IMR-90 (cell line): ENCODE results near the gene POLR1A. TPM values are rescaled to one million over a fixed set of nuclear protein-coding genes. Genes with fewer than 3 reads are reported as not detected.
A peak's percentile ranks its signal among the peaks of the same experiment; 100 is the strongest.

ENCODE experiments used
- ATAC-seq: fragments of 200-7000 bp; cut with Tn5 transposase; 2 replicates; pipeline ENCODE4 v1.9.1; 2020; ENCODE audit warnings: low read depth, mild to moderate bottlenecking, moderate library complexity
- BruUV-seq: library from RNA; stranded (reverse); fragments of 400-500 nt; replicated peaks from 2 replicates; lab custom pipeline; 2021; lab: Mats Ljungman, UMichigan
- CTCF ChIA-PET: fragments of 300-600 bp; formaldehyde crosslinking; extraction: SDS; loops from one replicate; lab custom pipeline; 2021; ENCODE audit warnings: antibody characterized with exemption; lab: Yijun Ruan, JAX
- POLR2A ChIA-PET: fragments of 300-600 bp; sonication (Branson Sonifier 250); formaldehyde crosslinking; loops from one replicate; lab custom pipeline; 2022; ENCODE audit warnings: antibody characterized with exemption; ENCODE audit not compliant: unreplicated experiment; lab: Charles Lee
- DNase-seq: peaks from one replicate; pipeline ENCODE4 v3.0.0; 2013
- H2AFZ ChIP-seq: replicated peaks from 2 replicates; pipeline ENCODE3; 2013; ENCODE audit warnings: low read length, mild to moderate bottlenecking; ENCODE audit not compliant: poor library complexity
- H2AK5ac ChIP-seq: 2 replicates; pipeline ENCODE4 v1.6.1; 2013; ENCODE audit warnings: low read depth, low read length, inconsistent platforms
- H2AK9ac ChIP-seq: replicated peaks from 2 replicates; pipeline ENCODE3; 2013; ENCODE audit warnings: mild to moderate bottlenecking, low read depth, low read length, moderate library complexity; ENCODE audit not compliant: poor library complexity
- H2BK120ac ChIP-seq: 2 replicates; pipeline ENCODE4 v1.6.1; 2013; ENCODE audit warnings: low read depth, low read length, inconsistent platforms
- H2BK15ac ChIP-seq: 3 replicates; pipeline ENCODE4 v1.6.1; 2013; ENCODE audit warnings: low read depth, low read length, inconsistent platforms
- H2BK20ac ChIP-seq: 2 replicates; pipeline ENCODE4 v1.6.1; 2013; ENCODE audit warnings: low read depth, mild to moderate bottlenecking, inconsistent platforms, low read length, moderate library complexity
- H2BK5ac ChIP-seq: 2 replicates; pipeline ENCODE4 v1.6.1; 2013; ENCODE audit warnings: mild to moderate bottlenecking, low read depth, low read length, inconsistent platforms; ENCODE audit not compliant: poor library complexity, severe bottlenecking
- H3K14ac ChIP-seq: replicated peaks from 2 replicates; pipeline ENCODE4 v1.6.1; 2013; ENCODE audit warnings: low read depth, low read length, inconsistent platforms
- H3K18ac ChIP-seq: 2 replicates; pipeline ENCODE4 v1.6.1; 2013; ENCODE audit warnings: low read depth, low read length, control low read depth
- H3K23ac ChIP-seq: 2 replicates; pipeline ENCODE4 v1.6.1; 2013; ENCODE audit warnings: low read depth, low read length, inconsistent platforms
- H3K27ac ChIP-seq: 2 replicates; pipeline ENCODE4 v1.5.1; 2013; ENCODE audit warnings: mild to moderate bottlenecking, control low read depth, low read length; ENCODE audit not compliant: insufficient read depth
- H3K27me3 ChIP-seq: 2 replicates; pipeline ENCODE4 v1.6.1; 2013; ENCODE audit warnings: low read length; ENCODE audit not compliant: control insufficient read depth, insufficient read depth
- H3K36me3 ChIP-seq: 2 replicates; pipeline ENCODE4 v1.6.1; 2013; ENCODE audit warnings: low read length, mixed read lengths; ENCODE audit not compliant: control insufficient read depth, insufficient read depth
- H3K4ac ChIP-seq: 2 replicates; pipeline ENCODE4 v1.6.1; 2013; ENCODE audit warnings: low read depth, low read length, inconsistent platforms
- H3K4me1 ChIP-seq: 2 replicates; pipeline ENCODE4 v1.6.1; 2013; ENCODE audit warnings: low read length, mixed read lengths; ENCODE audit not compliant: control insufficient read depth, insufficient read depth
- H3K4me2 ChIP-seq: 2 replicates; pipeline ENCODE4 v1.6.1; 2013; ENCODE audit warnings: low read depth, mild to moderate bottlenecking, control low read depth, low read length, moderate library complexity
- H3K4me3 ChIP-seq: 2 replicates; pipeline ENCODE4 v1.5.1; 2013; ENCODE audit warnings: low read depth, mild to moderate bottlenecking, control low read depth, low read length, moderate library complexity; ENCODE audit not compliant: insufficient read depth
- H3K56ac ChIP-seq: 2 replicates; pipeline ENCODE4 v1.6.1; 2013; ENCODE audit warnings: low read length, inconsistent platforms; ENCODE audit not compliant: insufficient read depth; ENCODE audit errors: extremely low read depth
- H3K79me1 ChIP-seq, 2 experiments: 2 replicates each; pipeline ENCODE4 v1.6.1; 2013; ENCODE audit warnings: low read length in 2 of 2, inconsistent platforms in 1 of 2, low read depth in 1 of 2
- H3K9ac ChIP-seq: 2 replicates; pipeline ENCODE4 v1.6.1; 2013; ENCODE audit warnings: low read depth, low read length, control low read depth
- H3K9me1 ChIP-seq: 2 replicates; pipeline ENCODE4 v1.6.1; 2013; ENCODE audit warnings: low read length, inconsistent platforms; ENCODE audit not compliant: insufficient read depth
- H3K9me3 ChIP-seq: 2 replicates; pipeline ENCODE4 v1.6.1; 2013; ENCODE audit warnings: low read length; ENCODE audit not compliant: control insufficient read depth, insufficient read depth
- H4K20me1 ChIP-seq: 2 replicates; pipeline ENCODE4 v1.6.1; 2013; ENCODE audit warnings: low read length, inconsistent platforms; ENCODE audit not compliant: insufficient read depth
- H4K5ac ChIP-seq: 2 replicates; pipeline ENCODE4 v1.6.1; 2013; ENCODE audit warnings: mild to moderate bottlenecking, low read depth, low read length, control low read depth
- H4K8ac ChIP-seq, 2 experiments: 2 replicates each; pipeline ENCODE4 v1.6.1; 2013; ENCODE audit warnings: low read depth in 2 of 2, low read length in 2 of 2, control low read depth in 1 of 2, inconsistent platforms in 1 of 2
- H4K91ac ChIP-seq: 2 replicates; pipeline ENCODE4 v1.6.1; 2013; ENCODE audit warnings: low read depth, low read length, inconsistent platforms; ENCODE audit not compliant: insufficient read depth
- BHLHE40 ChIP-seq: fragments of 150-350 bp; IDR thresholded peaks from 2 replicates; pipeline ENCODE4 v1.6.1; 2016; ENCODE audit warnings: mild to moderate bottlenecking, low read depth, low read length
- CEBPB ChIP-seq: IDR thresholded peaks from 2 replicates; pipeline ENCODE4 v1.6.1; 2012; ENCODE audit warnings: low read depth, low read length, improper control_type of control experiment
- FOS ChIP-seq: fragments of 150-350 bp; IDR thresholded peaks from 2 replicates; pipeline ENCODE4 v1.6.1; 2016; ENCODE audit warnings: low read depth, low read length
- MXI1 ChIP-seq: IDR thresholded peaks from 2 replicates; pipeline ENCODE4 v1.6.1; 2012; ENCODE audit warnings: low read depth, mild to moderate bottlenecking, low read length, moderate library complexity, borderline replicate concordance
- NFE2L2 ChIP-seq: fragments of 150-350 bp; IDR thresholded peaks from 2 replicates; pipeline ENCODE4 v1.6.1; 2016; ENCODE audit warnings: low read depth, mild to moderate bottlenecking, low read length
- POLR2A ChIP-seq: IDR thresholded peaks from 2 replicates; pipeline ENCODE4 v1.6.1; 2012; ENCODE audit warnings: mild to moderate bottlenecking, low read depth, low read length
- RAD21 ChIP-seq: IDR thresholded peaks from 2 replicates; pipeline ENCODE4 v1.6.1; 2012; ENCODE audit warnings: low read length, improper control_type of control experiment
- RFX5 ChIP-seq: IDR thresholded peaks from 2 replicates; pipeline ENCODE4 v1.8.0; 2012; ENCODE audit warnings: low read depth, mild to moderate bottlenecking, low read length, moderate library complexity
- WGBS, 2 experiments: methylation state at CpG; one replicate each; pipeline versions ENCODE4 v1.1.5 to v1.1.7; 2013; ENCODE audit warnings: missing lambda C conversion rate in 2 of 2; ENCODE audit not compliant: insufficient read length in 1 of 2; ENCODE audit errors: extremely low coverage in 2 of 2; 5-methylcytosine and 5-hydroxymethylcytosine counted together
- dilution Hi-C: fragments of 300-500 bp; cut with HindIII; formaldehyde crosslinking; loops from one replicate; pipeline ENCODE4 v1.14.3; 2018; ENCODE audit warnings: low sequenced_read_pairs; ENCODE audit not compliant: unreplicated experiment
- in situ Hi-C: fragments of 300-500 bp; cut with MboI; formaldehyde crosslinking; loops from 3 replicates; pipeline ENCODE4 v1.14.3; 2019; ENCODE audit warnings: low sequenced_read_pairs, inconsistent platforms, mixed read lengths
- intact Hi-C: fragments of 100-400 bp; cut with micrococcal nuclease; formaldehyde crosslinking; loops from 2 replicates; pipeline ENCODE4 v1.10.0; 2022
- polyA plus RNA-seq, 3 experiments: library from polyadenylated mRNA; depleted of rRNA; stranded (reverse); fragments of >200 nt; gene quantifications; 2 replicates each; pipeline ENCODE4 v1.2.3, GENCODE V29; 2012; ENCODE audit warnings: low replicate concordance in 1 of 3
- total RNA-seq: library from RNA; depleted of rRNA; stranded (reverse); fragments of >200 nt; gene quantifications from 2 replicates; pipeline ENCODE4 v1.2.3, GENCODE V29; 2012
- TF ChIP-seq, protein P1 (sequence below): fragments of 150-350 bp; IDR thresholded peaks from 2 replicates; pipeline ENCODE4 v1.6.1; 2016; ENCODE audit warnings: low read depth, mild to moderate bottlenecking, low read length, moderate library complexity, borderline replicate concordance
- TF ChIP-seq, protein P2 (sequence below): conservative IDR thresholded peaks from 2 replicates; pipeline ENCODE4 v1.5.1; 2012; ENCODE audit warnings: mild to moderate bottlenecking, low read depth, low read length, improper control_type of control experiment

Gene POLR1A
- total and polyA plus RNA-seq, 2 of the 4 experiments (the other 2 are of a cell fraction), result 7.6 to 27.4 TPM

DNA sequence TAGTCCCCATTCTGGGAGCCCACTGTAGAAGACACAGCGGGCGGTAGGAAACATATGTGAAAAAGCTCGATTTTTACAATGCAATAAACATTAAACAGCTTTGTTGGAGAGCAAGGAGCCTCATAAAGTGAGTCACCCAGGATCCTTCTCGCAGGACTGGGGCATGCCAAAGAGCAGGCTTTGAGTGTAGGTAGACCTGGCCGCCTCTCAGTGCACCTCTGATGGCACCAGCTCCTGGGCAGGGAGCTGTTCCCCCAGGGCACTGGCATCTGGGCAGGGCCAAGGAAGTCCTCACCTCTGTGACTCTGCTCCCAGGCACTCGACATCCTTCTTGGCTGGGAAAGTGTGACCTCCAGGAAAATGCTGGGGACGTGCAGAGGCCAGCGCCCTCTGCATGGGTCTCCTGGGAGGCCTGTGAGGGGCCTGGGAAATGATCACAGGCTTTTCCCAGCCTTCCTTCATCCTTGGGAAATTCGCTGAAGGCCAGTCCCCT is 94.2 kb downstream of the POLR1A start:
- Histone ChIP-seq H2AFZ (no peak overlapping the region), H2BK15ac (no peak overlapping the region), H4K5ac (no peak overlapping the region), H2BK20ac (no peak overlapping the region), H3K27ac (no peak overlapping the region), H3K4me2 (no peak overlapping the region), H3K23ac (no peak overlapping the region), H2AK5ac (no peak overlapping the region), H3K9ac (no peak overlapping the region), H3K9me1 (no peaks in the 10 kb centered on the region), H2AK9ac (no peak overlapping the region), H3K4me3 (no peak overlapping the region), H3K4ac (no peak overlapping the region), H4K8ac (no peak overlapping the region), H3K27me3 (no peaks in the 10 kb centered on the region), H2BK5ac (no peak overlapping the region), H3K79me1 (no peaks in the 10 kb centered on the region), H3K18ac (no peak overlapping the region), H3K9me3 (peaks cover 16% of the 10 kb centered on the region), H3K4me1 (no peaks in the 10 kb centered on the region), H3K56ac (no peak overlapping the region), H3K36me3 (no peaks in the 10 kb centered on the region), H4K91ac (no peak overlapping the region), H4K20me1 (no peaks in the 10 kb centered on the region), H3K14ac (no peak overlapping the region), H2BK120ac (no peak overlapping the region)
- ATAC-seq (peak; percentile 44; the same call in 1 of the 2 replicates), DNase-seq (no peak)
- POLR2A ChIA-PET, result no interaction called here
- 75% methylated on average over 2 of the region's 9 CpGs; no CpG with 5 or more reads in 1 of the 2 experiments for WGBS, 2 experiments
- in situ Hi-C loops, result no loop called here
- intact Hi-C loops, result no loop called here
- no TSS peak for BruUV-seq
- TF ChIP-seq RFX5 (no peak), BHLHE40 (no peak), FOS (no peak), NFE2L2 (no peak), RAD21 (no peak), CEBPB (no peak), MXI1 (no peak), POLR2A (no peak)
- TF ChIP-seq, protein P1, sequence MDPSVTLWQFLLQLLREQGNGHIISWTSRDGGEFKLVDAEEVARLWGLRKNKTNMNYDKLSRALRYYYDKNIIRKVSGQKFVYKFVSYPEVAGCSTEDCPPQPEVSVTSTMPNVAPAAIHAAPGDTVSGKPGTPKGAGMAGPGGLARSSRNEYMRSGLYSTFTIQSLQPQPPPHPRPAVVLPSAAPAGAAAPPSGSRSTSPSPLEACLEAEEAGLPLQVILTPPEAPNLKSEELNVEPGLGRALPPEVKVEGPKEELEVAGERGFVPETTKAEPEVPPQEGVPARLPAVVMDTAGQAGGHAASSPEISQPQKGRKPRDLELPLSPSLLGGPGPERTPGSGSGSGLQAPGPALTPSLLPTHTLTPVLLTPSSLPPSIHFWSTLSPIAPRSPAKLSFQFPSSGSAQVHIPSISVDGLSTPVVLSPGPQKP, result no peak
- TF ChIP-seq, protein P2, sequence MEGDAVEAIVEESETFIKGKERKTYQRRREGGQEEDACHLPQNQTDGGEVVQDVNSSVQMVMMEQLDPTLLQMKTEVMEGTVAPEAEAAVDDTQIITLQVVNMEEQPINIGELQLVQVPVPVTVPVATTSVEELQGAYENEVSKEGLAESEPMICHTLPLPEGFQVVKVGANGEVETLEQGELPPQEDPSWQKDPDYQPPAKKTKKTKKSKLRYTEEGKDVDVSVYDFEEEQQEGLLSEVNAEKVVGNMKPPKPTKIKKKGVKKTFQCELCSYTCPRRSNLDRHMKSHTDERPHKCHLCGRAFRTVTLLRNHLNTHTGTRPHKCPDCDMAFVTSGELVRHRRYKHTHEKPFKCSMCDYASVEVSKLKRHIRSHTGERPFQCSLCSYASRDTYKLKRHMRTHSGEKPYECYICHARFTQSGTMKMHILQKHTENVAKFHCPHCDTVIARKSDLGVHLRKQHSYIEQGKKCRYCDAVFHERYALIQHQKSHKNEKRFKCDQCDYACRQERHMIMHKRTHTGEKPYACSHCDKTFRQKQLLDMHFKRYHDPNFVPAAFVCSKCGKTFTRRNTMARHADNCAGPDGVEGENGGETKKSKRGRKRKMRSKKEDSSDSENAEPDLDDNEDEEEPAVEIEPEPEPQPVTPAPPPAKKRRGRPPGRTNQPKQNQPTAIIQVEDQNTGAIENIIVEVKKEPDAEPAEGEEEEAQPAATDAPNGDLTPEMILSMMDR, result no peak
- dilution Hi-C loops, result no loop called here
- CTCF ChIA-PET, result interaction anchor here (0.7 kb wide), 1 partner anchor 17 kb away, joined by 3 read pairs; no protein-coding TSS in a partner anchor
